Activated CD8-positive, alpha-beta T cell treated with anti-CD3 and anti-CD28 coated beads for 36 hours (primary cell): ENCODE data around the gene CSNK1D. TPM values are rescaled to one million over a fixed set of nuclear protein-coding genes. Genes with fewer than 3 reads are reported as not detected.
A peak's percentile ranks its signal among the peaks of the same experiment; 100 is the strongest.

Experiments used
- ATAC-seq: fragments of 200-7000 bp; cut with Tn5 transposase; one replicate; pipeline ENCODE4 v1.10.0; 2021; ENCODE audit warnings: mild to moderate bottlenecking, moderate library complexity
- CTCF ChIA-PET: fragments of 350-600 bp; sonication (Branson Sonifier 250); formaldehyde crosslinking; loops from one replicate; lab custom pipeline; 2021; ENCODE audit warnings: antibody characterized with exemption; lab: Charles Lee
- POLR2A ChIA-PET: fragments of 350-600 bp; sonication (Branson Sonifier 250); formaldehyde crosslinking; loops from one replicate; lab custom pipeline; 2021; ENCODE audit warnings: antibody characterized with exemption; lab: Charles Lee
- DNase-seq: peaks from one replicate; pipeline ENCODE4 v3.0.0-alpha.2; 2020
- H3K27ac Mint-ChIP-seq: one replicate; pipeline ENCODE4 v1.8.0; 2021; ENCODE audit warnings: mild to moderate bottlenecking, mixed read lengths
- H3K27me3 Mint-ChIP-seq: one replicate; pipeline ENCODE4 v1.8.0; 2021; ENCODE audit warnings: mixed read lengths
- H3K36me3 Mint-ChIP-seq: one replicate; pipeline ENCODE4 v1.8.0; 2021; ENCODE audit warnings: low read depth, mixed read lengths
- H3K4me1 Mint-ChIP-seq: one replicate; pipeline ENCODE4 v1.8.0; 2021; ENCODE audit warnings: low read depth, mixed read lengths
- H3K4me3 Mint-ChIP-seq: one replicate; pipeline ENCODE4 v1.8.0; 2021; ENCODE audit warnings: mild to moderate bottlenecking, moderate library complexity, mixed read lengths
- H3K9me3 Mint-ChIP-seq: one replicate; pipeline ENCODE4 v1.8.0; 2021; ENCODE audit warnings: mixed read lengths
- intact Hi-C: fragments of 100-400 bp; cut with micrococcal nuclease; formaldehyde crosslinking; loops from one replicate; pipeline ENCODE4 v1.10.0; 2022
- total RNA-seq, 2 experiments: library from RNA; stranded (reverse); gene quantifications; one replicate each; pipeline ENCODE4 v1.2.3, GENCODE V29; 2021
- TF ChIP-seq, protein P1 (sequence below): fragments of 200-600 bp; IDR thresholded peaks from one replicate; pipeline ENCODE4 v1.8.0; 2022; ENCODE audit warnings: antibody characterized with exemption, mild to moderate bottlenecking

CSNK1D gene
- total RNA-seq, 2 experiments from 2014 or later: 90.6 to 97.0 TPM

DNA sequence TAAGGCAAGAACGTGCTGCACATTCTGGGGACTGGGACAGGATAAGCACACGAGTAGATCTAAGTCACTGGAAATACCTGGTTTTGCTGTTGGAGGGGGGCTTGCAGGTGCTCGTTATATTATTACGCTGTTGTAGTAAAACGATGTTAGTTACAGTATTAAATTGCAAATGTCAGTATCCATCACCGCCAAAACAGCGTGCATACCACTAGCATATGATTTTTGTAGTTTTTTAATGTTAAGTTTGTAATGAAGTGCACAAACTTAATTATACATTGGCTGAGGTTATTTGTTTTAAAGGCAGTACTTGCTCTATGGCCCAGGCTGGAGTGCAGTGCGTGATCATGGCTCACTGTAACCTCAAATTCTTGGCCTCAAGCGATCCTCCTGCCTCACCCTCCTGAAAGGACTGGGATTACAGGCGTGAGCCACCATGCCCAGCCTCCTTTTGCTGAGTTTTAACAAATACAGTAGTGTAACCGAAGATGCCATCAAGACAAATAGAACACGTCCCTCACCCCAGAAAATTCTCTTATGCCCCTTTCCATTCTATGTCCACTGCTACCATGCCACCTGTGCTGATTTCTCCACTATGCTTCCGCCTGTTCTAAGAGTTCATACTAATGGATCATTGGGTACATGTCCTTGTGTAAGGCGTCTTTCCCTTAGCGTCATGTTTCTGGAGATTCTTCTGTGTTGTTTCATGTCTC, 20.7 kb upstream of the CSNK1D start:
- intact Hi-C loops: no loop called here
- peaks cover 7% of the 10 kb centered on the region for H3K36me3 Mint-ChIP-seq
- H3K27ac Mint-ChIP-seq: peak overlapping the region; percentile 85
- peak overlapping the region; percentile 79 for H3K4me3 Mint-ChIP-seq
- H3K27me3 Mint-ChIP-seq: no peaks in the 10 kb centered on the region
- ATAC-seq (no peak), DNase-seq (no peak)
- H3K9me3 Mint-ChIP-seq: no peaks in the 10 kb centered on the region
- H3K4me1 Mint-ChIP-seq: peaks cover 47% of the 10 kb centered on the region
- ChIA-PET POLR2A (interaction anchor here (0.7 kb wide), 1 partner anchor 421 kb away, joined by 3 read pairs; no protein-coding TSS in a partner anchor), CTCF (no interaction called here)
- TF ChIP-seq, protein P1, sequence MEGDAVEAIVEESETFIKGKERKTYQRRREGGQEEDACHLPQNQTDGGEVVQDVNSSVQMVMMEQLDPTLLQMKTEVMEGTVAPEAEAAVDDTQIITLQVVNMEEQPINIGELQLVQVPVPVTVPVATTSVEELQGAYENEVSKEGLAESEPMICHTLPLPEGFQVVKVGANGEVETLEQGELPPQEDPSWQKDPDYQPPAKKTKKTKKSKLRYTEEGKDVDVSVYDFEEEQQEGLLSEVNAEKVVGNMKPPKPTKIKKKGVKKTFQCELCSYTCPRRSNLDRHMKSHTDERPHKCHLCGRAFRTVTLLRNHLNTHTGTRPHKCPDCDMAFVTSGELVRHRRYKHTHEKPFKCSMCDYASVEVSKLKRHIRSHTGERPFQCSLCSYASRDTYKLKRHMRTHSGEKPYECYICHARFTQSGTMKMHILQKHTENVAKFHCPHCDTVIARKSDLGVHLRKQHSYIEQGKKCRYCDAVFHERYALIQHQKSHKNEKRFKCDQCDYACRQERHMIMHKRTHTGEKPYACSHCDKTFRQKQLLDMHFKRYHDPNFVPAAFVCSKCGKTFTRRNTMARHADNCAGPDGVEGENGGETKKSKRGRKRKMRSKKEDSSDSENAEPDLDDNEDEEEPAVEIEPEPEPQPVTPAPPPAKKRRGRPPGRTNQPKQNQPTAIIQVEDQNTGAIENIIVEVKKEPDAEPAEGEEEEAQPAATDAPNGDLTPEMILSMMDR: no peak

- ChIA-PET POLR2A (interaction anchor here (0.6 to 2.2 kb wide), 23 partner anchors 9 to 165 kb away, joined by 3 to 12 read pairs (median 4); partner anchors contain the start of genes CD7, CSNK1D and SLC16A3), CTCF (interaction anchor here (1.0 to 1.6 kb wide), 6 partner anchors 9 to 56 kb away, joined by 3 to 5 read pairs (median 4); no protein-coding TSS in a partner anchor)
- Mint-ChIP-seq H3K4me3 (peak overlapping the region; percentile 73), H3K9me3 (no peaks in the 10 kb centered on the region), H3K36me3 (peaks cover 7% of the 10 kb centered on the region), H3K27ac (peak overlapping the region; percentile 88), H3K27me3 (no peaks in the 10 kb centered on the region), H3K4me1 (peaks cover 38% of the 10 kb centered on the region)
- ATAC-seq (peak; percentile 94), DNase-seq (peak; percentile 97)
- TF ChIP-seq, protein P1: no peak
- intact Hi-C loops: no loop called here
Observed at GRCh38 chr17:82292251-82293154, 19.0 kb upstream of the CSNK1D start.

DNA sequence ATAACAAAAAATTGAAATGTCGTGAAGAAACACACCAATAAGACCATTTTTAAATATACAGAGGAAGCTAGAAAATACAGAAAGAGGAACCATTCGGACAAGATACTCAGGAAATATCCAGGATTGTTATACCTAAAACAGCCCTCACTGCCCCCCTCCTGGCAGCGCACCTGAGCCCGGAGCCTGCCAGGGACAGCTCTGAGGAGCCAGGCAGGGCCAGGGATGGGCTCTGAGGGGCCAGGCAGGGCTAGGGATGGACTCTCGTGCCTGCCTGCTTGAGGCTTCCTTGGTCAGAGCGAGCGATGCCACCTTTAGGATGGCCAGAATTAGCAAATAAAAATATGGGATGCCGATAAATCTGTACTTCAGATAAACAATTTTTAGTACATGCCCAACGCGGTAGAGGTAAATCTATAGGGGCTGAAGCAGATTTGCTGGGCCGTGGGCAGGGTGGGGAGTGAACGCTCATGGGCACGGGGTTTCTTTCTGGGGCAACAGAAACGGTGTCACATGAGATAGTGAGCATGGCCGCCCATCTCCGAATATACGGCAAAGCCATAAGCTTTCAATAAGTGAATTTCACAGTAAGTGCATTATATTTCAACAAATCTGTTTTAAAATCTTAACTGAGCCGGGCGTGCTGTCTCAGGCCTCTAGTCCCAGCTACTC, 18.2 kb upstream of the CSNK1D start:
- no peak for ATAC-seq
- Mint-ChIP-seq H3K4me3 (peak overlapping the region; percentile 71), H3K9me3 (no peaks in the 10 kb centered on the region), H3K36me3 (peaks cover 7% of the 10 kb centered on the region), H3K4me1 (peaks cover 30% of the 10 kb centered on the region), H3K27ac (peak overlapping the region; percentile 79), H3K27me3 (no peaks in the 10 kb centered on the region)
- CTCF ChIA-PET: interaction anchor here (1.1 to 1.6 kb wide), 6 partner anchors 24 to 261 kb away, joined by 3 to 5 read pairs (median 4); no protein-coding TSS in a partner anchor
- POLR2A ChIA-PET: interaction anchor here (0.6 to 2.2 kb wide), 22 partner anchors 9 to 165 kb away, joined by 3 to 12 read pairs (median 4); partner anchors contain the start of genes CD7, CSNK1D and SLC16A3
- TF ChIP-seq, protein P1: no peak
- intact Hi-C loops: no loop called here
- DNase-seq: no peak

DNA sequence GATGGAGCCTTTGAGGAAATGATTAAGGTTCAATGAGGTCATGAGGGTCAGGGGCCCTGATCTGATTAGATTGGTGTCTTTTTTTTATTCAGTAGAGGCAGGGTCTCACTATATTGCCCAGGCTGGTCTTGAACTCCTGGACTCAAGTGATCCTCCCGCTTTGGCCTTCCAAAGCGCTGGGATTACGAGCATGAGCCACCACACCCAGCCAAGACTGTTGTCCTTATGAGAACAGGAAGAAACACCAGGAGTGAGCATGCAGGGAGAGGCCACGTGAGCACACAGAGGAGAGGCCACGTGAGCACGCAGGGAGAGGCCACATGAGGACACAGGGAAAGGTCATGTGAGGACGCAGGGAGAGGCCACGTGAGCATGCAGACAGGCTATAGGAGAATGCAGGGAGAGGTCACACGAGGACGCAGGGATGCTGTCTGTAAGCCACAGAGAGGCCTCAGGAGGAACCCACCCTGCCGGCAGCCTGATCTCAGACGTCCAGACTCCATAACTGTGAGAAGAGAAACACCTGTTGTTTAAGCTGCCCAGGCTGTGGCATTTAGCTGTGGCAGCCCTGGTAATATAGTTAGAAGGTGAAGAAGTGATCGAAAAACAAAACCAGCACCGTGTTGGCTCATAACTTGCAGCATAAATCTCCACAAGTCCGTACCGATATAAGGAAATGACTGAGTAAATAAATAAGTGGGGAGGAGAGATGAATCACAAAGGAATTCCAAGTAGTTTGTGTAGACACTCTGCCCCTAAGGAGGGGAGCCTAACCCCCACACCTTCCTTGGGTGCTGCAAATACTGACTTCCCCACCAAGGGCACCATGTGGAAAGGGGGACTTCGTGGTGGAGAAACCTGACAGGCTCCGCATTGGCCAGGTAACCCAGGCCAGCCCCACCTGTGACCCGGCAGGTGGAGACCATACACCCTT, 14.6 kb upstream of the CSNK1D start:
- ATAC-seq: no peak
- Mint-ChIP-seq H3K27ac (no peak overlapping the region), H3K4me3 (no peak overlapping the region), H3K36me3 (peaks cover 2% of the 10 kb centered on the region), H3K4me1 (peaks cover 15% of the 10 kb centered on the region), H3K27me3 (no peaks in the 10 kb centered on the region), H3K9me3 (no peaks in the 10 kb centered on the region)
- DNase-seq: no peak
- ChIA-PET CTCF (interaction anchor here (0.9 to 1.1 kb wide), 2 partner anchors 13 to 82 kb away, joined by 3 read pairs; no protein-coding TSS in a partner anchor), POLR2A (interaction anchor here (0.8 kb wide), 1 partner anchor 46 kb away, joined by 3 read pairs; no protein-coding TSS in a partner anchor)
- intact Hi-C loops: no loop called here
- TF ChIP-seq, protein P1: no peak
